GM19240 (cell line): ENCODE data around the gene ZDBF2.
"Not testable (repeated sequence)": the region's sequence is repeated elsewhere in the genome, so short reads cannot be mapped to it uniquely, and the experiment has no call there.

Source experiments
- DNase-seq: peaks from one replicate; pipeline ENCODE4 v3.0.0; 2011; ENCODE audit warnings: low spot score; ENCODE audit not compliant: insufficient read length

Gene ZDBF2

DNA sequence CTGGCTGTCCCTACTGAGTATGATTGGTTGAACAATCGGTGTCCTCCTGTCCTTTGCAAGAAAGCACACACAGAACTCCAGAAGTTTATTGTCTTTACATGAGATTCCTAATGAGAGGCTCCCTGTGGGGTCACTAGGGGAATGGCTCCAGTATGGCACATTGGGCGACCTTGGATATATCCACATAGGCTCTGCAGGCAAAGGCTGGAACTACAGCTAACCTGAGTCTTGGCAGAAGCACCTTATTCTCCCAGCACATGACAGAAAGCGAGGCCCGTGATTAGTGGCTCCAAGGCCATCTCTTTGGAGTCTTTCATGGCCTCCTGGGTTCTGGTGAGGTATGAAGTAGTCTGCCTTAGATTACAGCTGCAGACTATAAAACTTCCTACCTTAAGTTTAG is 49.0 kb downstream of the ZDBF2 start:
- no peak for DNase-seq

- DNase-seq, result no peak
Observed at GRCh38 chr2:206324869-206325268, 50.4 kb downstream of the ZDBF2 start.

DNA sequence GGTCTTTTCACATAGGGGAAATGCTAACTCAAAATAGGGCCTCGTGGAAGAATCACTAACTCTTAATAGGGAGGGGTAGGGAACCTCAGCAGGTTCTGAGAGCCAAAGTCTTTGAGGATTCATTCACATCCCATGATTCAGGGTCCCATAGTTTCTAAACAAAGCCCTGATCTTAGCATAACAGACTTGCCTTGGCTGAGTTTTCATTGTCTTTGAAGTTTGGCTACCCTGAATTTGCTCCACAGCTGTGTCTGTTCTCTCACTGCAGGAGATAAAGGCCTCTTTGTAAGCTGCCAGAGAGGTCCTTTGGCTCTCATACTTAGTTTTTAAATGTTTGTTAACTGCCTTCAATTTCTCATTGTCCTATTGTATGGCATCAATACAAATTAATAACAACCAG is 54.5 kb downstream of the ZDBF2 start:
- no peak for DNase-seq

GRCh38 chr2:206336861-206337260 is 62.4 kb downstream of the ZDBF2 start:
- DNase-seq, result no peak

- DNase-seq, result no peak
Observed at GRCh38 chr2:206337956-206338355, 63.5 kb downstream of the ZDBF2 start.

DNA sequence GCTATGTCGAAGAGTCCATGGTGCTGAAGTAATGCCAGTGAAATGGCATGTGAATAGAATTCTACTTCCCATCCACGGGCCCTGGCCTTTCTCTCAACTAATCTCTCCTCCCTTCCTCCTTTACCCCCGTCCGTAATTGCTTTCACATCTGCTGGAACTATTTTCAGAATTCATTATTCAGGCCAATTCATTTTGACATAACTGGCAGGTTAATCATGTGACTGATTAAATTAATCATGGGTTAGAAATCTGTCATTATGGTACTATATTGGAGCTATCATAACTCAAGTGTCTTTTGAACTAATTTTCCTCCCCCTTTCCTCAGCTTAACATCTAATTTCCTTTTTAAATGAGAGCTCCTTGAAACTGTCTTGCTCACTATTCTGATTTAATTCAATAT is 66.9 kb downstream of the ZDBF2 start:
- no peak for DNase-seq

DNA sequence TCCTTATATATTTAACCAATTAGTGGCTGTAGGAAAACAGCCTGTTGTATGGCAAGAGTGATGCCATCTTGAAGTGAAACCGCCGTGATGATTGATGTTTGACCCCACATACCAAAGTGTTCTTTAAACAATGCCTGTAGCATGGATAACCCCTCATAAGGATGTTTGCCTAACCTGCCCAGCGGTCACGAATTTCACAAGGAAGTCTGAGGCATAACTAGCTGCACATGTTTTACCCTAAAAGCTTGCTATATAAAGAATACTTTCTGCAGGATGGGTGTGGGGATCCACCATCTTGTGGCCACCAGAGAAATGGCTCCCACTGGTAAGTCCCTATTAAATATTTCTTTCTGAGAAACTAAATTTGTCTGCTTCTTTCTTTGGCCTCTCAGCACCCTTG is 68.7 kb downstream of the ZDBF2 start:
- DNase-seq, result no peak

GRCh38 chr2:206343816-206344215 is 69.4 kb downstream of the ZDBF2 start:
- no peak for DNase-seq

DNA sequence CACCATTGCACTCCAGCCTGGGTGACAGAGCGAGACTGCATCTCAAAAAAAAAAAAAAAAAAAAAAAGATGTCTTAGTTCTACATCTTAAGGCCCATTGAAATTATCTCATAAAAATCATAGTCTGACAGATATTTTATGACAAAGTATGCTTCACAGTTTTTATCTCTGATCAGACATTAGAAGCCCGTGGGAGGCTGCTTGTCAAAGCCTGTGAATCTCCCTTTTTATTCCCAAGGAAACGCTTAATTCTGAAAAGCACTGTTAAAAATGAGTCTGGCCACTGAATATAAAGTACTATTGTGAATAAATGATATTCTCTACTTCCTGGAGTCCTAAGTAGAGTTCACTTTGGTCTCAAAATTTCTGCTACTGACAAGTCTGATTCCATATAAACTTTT is 71.1 kb downstream of the ZDBF2 start:
- DNase-seq, result no peak

GRCh38 chr2:206349375-206349774 is 74.9 kb downstream of the ZDBF2 start:
- no peak for DNase-seq

- no peak for DNase-seq
Observed at GRCh38 chr2:206352571-206352970, 78.1 kb downstream of the ZDBF2 start.

GRCh38 chr2:206353685-206354084 is 79.2 kb downstream of the ZDBF2 start:
- no peak for DNase-seq

DNA sequence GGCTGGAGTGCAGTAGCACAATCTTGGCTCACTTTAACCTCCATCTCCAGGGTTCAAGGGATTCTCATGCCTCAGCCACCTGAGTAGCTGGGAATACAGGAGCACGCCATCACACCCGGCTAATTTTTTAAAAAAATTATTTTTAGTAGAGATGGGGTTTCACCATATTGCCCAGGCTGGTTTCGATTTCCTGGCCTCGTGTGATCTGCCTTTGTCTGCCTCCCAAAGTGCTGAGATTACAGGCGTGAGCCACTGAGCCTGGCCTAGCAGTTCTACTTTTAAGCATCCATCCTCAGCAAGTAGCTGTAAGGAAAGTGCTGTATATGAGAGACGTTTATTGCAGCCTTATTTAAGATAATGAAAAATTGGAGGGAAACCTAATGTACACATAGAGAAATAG is 79.7 kb downstream of the ZDBF2 start:
- DNase-seq, result no peak

- not testable (repeated sequence) for DNase-seq
Observed at GRCh38 chr2:206356840-206357239, 82.4 kb downstream of the ZDBF2 start.

GRCh38 chr2:206360840-206361239 is 86.4 kb downstream of the ZDBF2 start:
- DNase-seq, result not testable (repeated sequence)

GRCh38 chr2:206361407-206362045 is 87.1 kb downstream of the ZDBF2 start:
- no peak for DNase-seq
